Measurements from ENCODE around the gene ASB3. TPM values are rescaled to one million over a fixed set of nuclear protein-coding genes. Genes with fewer than 3 reads are reported as not detected.

Gene ASB3
- total and polyA plus RNA-seq, 9 of the 15 experiments (the other 6 are each of a cell fraction or from before 2014, with no cell fraction given), result 13.6 to 35.3 (median 18.7) TPM

DNA sequence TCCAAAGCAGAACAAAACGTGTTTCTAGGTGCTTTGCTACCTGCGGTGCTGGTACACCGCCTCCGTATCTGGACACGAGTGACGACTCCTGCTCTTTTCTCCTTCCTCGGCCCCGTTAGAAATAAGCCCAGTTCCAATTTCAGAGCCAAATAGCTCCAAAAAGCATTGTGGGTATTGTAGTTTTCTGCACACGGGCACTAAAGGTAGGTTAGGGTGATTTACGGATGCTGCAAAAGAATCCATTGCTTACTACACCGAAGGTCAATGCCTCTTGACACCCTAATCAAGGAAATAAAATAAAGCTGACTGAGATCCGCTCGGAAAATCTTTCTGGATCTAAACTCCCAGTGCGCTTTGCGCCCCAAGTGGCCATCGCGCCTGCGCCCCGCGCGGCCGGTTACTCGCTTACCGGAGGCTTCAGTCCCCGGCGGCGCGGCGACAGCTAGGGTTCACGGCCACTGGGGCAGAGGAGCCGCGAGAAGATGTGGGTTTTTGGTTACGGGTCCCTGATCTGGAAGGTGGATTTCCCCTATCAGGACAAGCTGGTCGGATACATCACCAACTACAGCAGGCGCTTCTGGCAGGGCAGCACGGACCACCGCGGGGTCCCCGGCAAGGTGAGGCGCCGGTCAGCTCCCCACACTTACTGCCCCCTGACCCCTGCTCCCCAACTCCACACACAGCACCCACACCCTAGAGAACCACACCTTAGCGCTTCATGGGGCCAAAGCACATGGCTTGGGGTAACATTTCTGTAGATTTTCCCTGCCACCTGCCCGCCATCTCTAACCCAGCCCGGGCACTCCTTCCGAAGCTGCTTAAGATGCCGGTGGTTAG is 19.1 kb downstream of the ASB3 start, which contains the start of gene CHAC2 (continued):
- TF ChIP-seq, protein P1, sequence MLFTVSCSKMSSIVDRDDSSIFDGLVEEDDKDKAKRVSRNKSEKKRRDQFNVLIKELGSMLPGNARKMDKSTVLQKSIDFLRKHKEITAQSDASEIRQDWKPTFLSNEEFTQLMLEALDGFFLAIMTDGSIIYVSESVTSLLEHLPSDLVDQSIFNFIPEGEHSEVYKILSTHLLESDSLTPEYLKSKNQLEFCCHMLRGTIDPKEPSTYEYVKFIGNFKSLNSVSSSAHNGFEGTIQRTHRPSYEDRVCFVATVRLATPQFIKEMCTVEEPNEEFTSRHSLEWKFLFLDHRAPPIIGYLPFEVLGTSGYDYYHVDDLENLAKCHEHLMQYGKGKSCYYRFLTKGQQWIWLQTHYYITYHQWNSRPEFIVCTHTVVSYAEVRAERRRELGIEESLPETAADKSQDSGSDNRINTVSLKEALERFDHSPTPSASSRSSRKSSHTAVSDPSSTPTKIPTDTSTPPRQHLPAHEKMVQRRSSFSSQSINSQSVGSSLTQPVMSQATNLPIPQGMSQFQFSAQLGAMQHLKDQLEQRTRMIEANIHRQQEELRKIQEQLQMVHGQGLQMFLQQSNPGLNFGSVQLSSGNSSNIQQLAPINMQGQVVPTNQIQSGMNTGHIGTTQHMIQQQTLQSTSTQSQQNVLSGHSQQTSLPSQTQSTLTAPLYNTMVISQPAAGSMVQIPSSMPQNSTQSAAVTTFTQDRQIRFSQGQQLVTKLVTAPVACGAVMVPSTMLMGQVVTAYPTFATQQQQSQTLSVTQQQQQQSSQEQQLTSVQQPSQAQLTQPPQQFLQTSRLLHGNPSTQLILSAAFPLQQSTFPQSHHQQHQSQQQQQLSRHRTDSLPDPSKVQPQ (CRISPR knock-in tag; IDR thresholded peaks at IDR 0.05; ENCODE audit: borderline replicate concordance), result no peak
- TF ChIP-seq FOXA1 (IDR thresholded peaks at IDR 0.05; ENCODE audit: borderline replicate concordance) (no peak), ZNF586 (CRISPR knock-in tag; conservative IDR thresholded peaks at IDR 0.05) (no peak), MYNN (IDR thresholded peaks at IDR 0.05) (no peak), MYNN (CRISPR knock-in tag; IDR thresholded peaks at IDR 0.05) (no peak; the same call in 1 of the 2 replicates), STAG1 (CRISPR knock-in tag; IDR thresholded peaks at IDR 0.05; ENCODE audit: borderline replicate concordance) (no peak), MIER1 (IDR thresholded peaks at IDR 0.05; ENCODE audit: low read depth) (no peak), PTTG1 (tag; IDR thresholded peaks at IDR 0.05; ENCODE audit: low read depth) (no peak), CSDE1 (IDR thresholded peaks at IDR 0.05) (no peak), PRMT5 (CRISPR knock-in tag; IDR thresholded peaks at IDR 0.05) (no peak), CREB3 (tag; conservative IDR thresholded peaks at IDR 0.05; ENCODE audit: low read depth) (no peak), ARID2 (IDR thresholded peaks at IDR 0.05) (no peak), ELK3 (CRISPR knock-in tag; IDR thresholded peaks at IDR 0.05) (no peak), CEBPB (tag; IDR thresholded peaks at IDR 0.05) (no peak), YBX1 (IDR thresholded peaks at IDR 0.05) (no peak), KAT8 (IDR thresholded peaks at IDR 0.05; ENCODE audit: low read depth) (no peak), RBM34 (IDR thresholded peaks at IDR 0.05; ENCODE audit: borderline replicate concordance, insufficient read depth, low read length) (no peak), NR2F6 (CRISPR knock-in tag; IDR thresholded peaks at IDR 0.05) (no peak), ID3 (CRISPR knock-in tag; IDR thresholded peaks at IDR 0.05) (no peak), ID3 (tag; IDR thresholded peaks at IDR 0.05) (no peak), HNRNPL (IDR thresholded peaks at IDR 0.05; ENCODE audit: low read depth, low read length) (no peak), CBFB (CRISPR knock-in tag; IDR thresholded peaks at IDR 0.05) (no peak), BMI1 (IDR thresholded peaks at IDR 0.05; ENCODE audit: low read length) (no peak)
- TF ChIP-seq, protein P2, sequence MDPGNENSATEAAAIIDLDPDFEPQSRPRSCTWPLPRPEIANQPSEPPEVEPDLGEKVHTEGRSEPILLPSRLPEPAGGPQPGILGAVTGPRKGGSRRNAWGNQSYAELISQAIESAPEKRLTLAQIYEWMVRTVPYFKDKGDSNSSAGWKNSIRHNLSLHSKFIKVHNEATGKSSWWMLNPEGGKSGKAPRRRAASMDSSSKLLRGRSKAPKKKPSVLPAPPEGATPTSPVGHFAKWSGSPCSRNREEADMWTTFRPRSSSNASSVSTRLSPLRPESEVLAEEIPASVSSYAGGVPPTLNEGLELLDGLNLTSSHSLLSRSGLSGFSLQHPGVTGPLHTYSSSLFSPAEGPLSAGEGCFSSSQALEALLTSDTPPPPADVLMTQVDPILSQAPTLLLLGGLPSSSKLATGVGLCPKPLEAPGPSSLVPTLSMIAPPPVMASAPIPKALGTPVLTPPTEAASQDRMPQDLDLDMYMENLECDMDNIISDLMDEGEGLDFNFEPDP (CRISPR knock-in tag; IDR thresholded peaks at IDR 0.05), result no peak
